Endothelial cell of umbilical vein (primary cell): ENCODE data around the gene SLC28A1. TPM values are rescaled to one million over a fixed set of nuclear protein-coding genes. Genes with fewer than 3 reads are reported as not detected.

Experiments
- BruUV-seq: library from RNA; stranded (reverse); fragments of 400-500 nt; replicated peaks from 2 replicates; lab custom pipeline; 2021; lab: Mats Ljungman, UMichigan
- CTCF ChIA-PET: fragments of 300-600, 350-600 bp; sonication (Branson Sonifier 250); formaldehyde crosslinking; loops from one replicate; lab custom pipeline; 2021; ENCODE audit warnings: antibody characterized with exemption, inconsistent platforms; lab: Charles Lee
- POLR2A ChIA-PET: fragments of 300-600, 350-600 bp; sonication (Branson Sonifier 250); formaldehyde crosslinking; loops from one replicate; lab custom pipeline; 2021; ENCODE audit warnings: antibody characterized with exemption, inconsistent platforms; lab: Charles Lee
- DNase-seq: peaks from one replicate; pipeline ENCODE4 v3.0.0-alpha.2; 2011; ENCODE audit warnings: low read depth, low spot score
- FAIRE-seq: peaks from 2 replicates; lab custom pipeline; 2011; peaks lifted over from hg19 to GRCh38; lab: Jason Lieb, UNC
- H2AFZ ChIP-seq: 2 replicates; pipeline ENCODE4 v1.6.0; 2012; ENCODE audit warnings: low read depth, low read length, control low read depth, inconsistent platforms
- H3K27ac ChIP-seq: 2 replicates; pipeline ENCODE4 v1.5.1; 2011; ENCODE audit warnings: low read depth, mild to moderate bottlenecking, control low read depth, low read length, moderate library complexity; ENCODE audit not compliant: insufficient read depth
- H3K27me3 ChIP-seq, 2 experiments: 2 replicates each; pipeline versions ENCODE4 v1.6.0 to v1.6.1; 2011; ENCODE audit warnings: low read length in 2 of 2, mixed read lengths in 1 of 2; ENCODE audit not compliant: control insufficient read depth in 2 of 2, insufficient read depth in 2 of 2
- H3K36me3 ChIP-seq, 2 experiments: 2 replicates in 1 of 2; 3 replicates in 1 of 2; pipeline ENCODE4 v1.5.1; 2011; ENCODE audit warnings: low read length in 2 of 2, mild to moderate bottlenecking in 1 of 2, moderate library complexity in 1 of 2; ENCODE audit not compliant: control insufficient read depth in 2 of 2, insufficient read depth in 2 of 2; ENCODE audit errors: extremely low read depth in 1 of 2
- H3K4me1 ChIP-seq: 3 replicates; pipeline ENCODE4 v1.5.1; 2011; ENCODE audit warnings: mild to moderate bottlenecking, low read length; ENCODE audit not compliant: control insufficient read depth, insufficient read depth; ENCODE audit errors: extremely low read depth
- H3K4me2 ChIP-seq: 2 replicates; pipeline ENCODE4 v1.6.1; 2011; ENCODE audit warnings: low read length, control low read depth, mixed read lengths; ENCODE audit not compliant: insufficient read depth
- H3K4me3 ChIP-seq, 3 experiments: fragments of 200-600 bp in 1 of 3; sonication (generic), shearing (Covaris generic) in 1 of 3; replicated peaks in 1 of 3; 2 replicates each; pipeline ENCODE4 v1.5.1; 2011 to 2016; ENCODE audit warnings: control low read depth in 3 of 3, low read length in 3 of 3, mild to moderate bottlenecking in 2 of 3, inconsistent platforms in 1 of 3, low read depth in 1 of 3, moderate library complexity in 1 of 3; ENCODE audit not compliant: insufficient read depth in 1 of 3
- H3K79me2 ChIP-seq: 2 replicates; pipeline ENCODE4 v1.6.0; 2012; ENCODE audit warnings: low read length, inconsistent platforms; ENCODE audit not compliant: control insufficient read depth, insufficient read depth
- H3K9ac ChIP-seq: replicated peaks from 2 replicates; pipeline ENCODE3; 2011; ENCODE audit warnings: low read length, control low read depth; ENCODE audit not compliant: insufficient read depth; ENCODE audit errors: extremely low read depth
- H3K9me1 ChIP-seq: replicated peaks from 3 replicates; pipeline ENCODE4 v1.6.0; 2011; ENCODE audit warnings: mild to moderate bottlenecking, low read length; ENCODE audit not compliant: control insufficient read depth, insufficient read depth; ENCODE audit errors: extremely low read depth
- H3K9me3 ChIP-seq: replicated peaks from 2 replicates; pipeline ENCODE4 v1.5.1; 2012; ENCODE audit warnings: low read length, inconsistent platforms; ENCODE audit not compliant: control insufficient read depth, insufficient read depth
- H4K20me1 ChIP-seq: replicated peaks from 2 replicates; pipeline ENCODE3; 2011; ENCODE audit warnings: mild to moderate bottlenecking, low read length; ENCODE audit not compliant: control insufficient read depth, insufficient read depth; ENCODE audit errors: extremely low read depth
- EZH2 ChIP-seq: IDR thresholded peaks from 2 replicates; pipeline ENCODE4 v1.6.1; 2012; ENCODE audit warnings: borderline replicate concordance, low read depth, mild to moderate bottlenecking, moderate library complexity, low read length, inconsistent platforms; ENCODE audit not compliant: severe bottlenecking
- FOS ChIP-seq: IDR thresholded peaks from 2 replicates; pipeline ENCODE4 v1.6.1; 2011; ENCODE audit warnings: mild to moderate bottlenecking, low read length, moderate library complexity, borderline replicate concordance; ENCODE audit not compliant: insufficient read depth
- JUN ChIP-seq: IDR thresholded peaks from 2 replicates; pipeline ENCODE4 v1.6.1; 2011; ENCODE audit warnings: borderline replicate concordance, low read depth; ENCODE audit not compliant: insufficient read length, insufficient read depth
- MYC ChIP-seq: IDR thresholded peaks from one replicate; pipeline ENCODE4 v1.6.1; 2011; ENCODE audit warnings: mild to moderate bottlenecking, low read depth, low read length
- POLR2AphosphoS5 ChIP-seq: IDR thresholded peaks from 2 replicates; pipeline ENCODE4 v1.6.1; 2012; ENCODE audit warnings: low read depth, mild to moderate bottlenecking, control low read depth, low read length, moderate library complexity; ENCODE audit not compliant: insufficient read depth
- dilution Hi-C: fragments of 300-500 bp; cut with MboI; formaldehyde crosslinking; loops from one replicate; pipeline ENCODE4 v1.15.0; 2019; ENCODE audit warnings: low sequenced_read_pairs; ENCODE audit not compliant: extremely low pct_ligation_motif_present
- intact Hi-C: fragments of 100-400 bp; cut with micrococcal nuclease; formaldehyde crosslinking; loops from one replicate; pipeline ENCODE4 v1.10.0; 2022
- polyA plus RNA-seq, 4 experiments: library from polyadenylated mRNA; depleted of rRNA in 3 of 4; stranded (reverse) in 3 of 4; unstranded in 1 of 4; fragments of >200 nt; gene quantifications; 2 replicates each; pipeline versions ENCODE4 v1.2.1 to v1.2.3, GENCODE V29; 2011 to 2012; ENCODE audit warnings: missing spikeins in 1 of 4
- total RNA-seq: library from RNA; stranded (reverse); gene quantifications from 2 replicates; pipeline ENCODE4 v1.2.3, GENCODE V29; 2021
- TF ChIP-seq, protein P1 (sequence below), 2 donors: IDR thresholded peaks; 1 replicate in 1 of 2; 2 replicates in 1 of 2; pipeline ENCODE4 v1.5.1; 2011; ENCODE audit warnings: low read length in 2 of 2, mild to moderate bottlenecking in 2 of 2, moderate library complexity in 2 of 2, control low read depth in 1 of 2, inconsistent platforms in 1 of 2, low read depth in 1 of 2; ENCODE audit not compliant: insufficient read depth in 1 of 2; ENCODE audit errors: extremely low read depth in 1 of 2
- TF ChIP-seq, protein P2 (sequence below): IDR thresholded peaks from 2 replicates; pipeline ENCODE4 v1.6.1; 2011; ENCODE audit not compliant: insufficient read depth, insufficient read length

Gene SLC28A1
- total and polyA plus RNA-seq, 2 donors (not counting 3 experiments of a cell fraction or from before 2014, with no cell fraction given) = not detected

DNA sequence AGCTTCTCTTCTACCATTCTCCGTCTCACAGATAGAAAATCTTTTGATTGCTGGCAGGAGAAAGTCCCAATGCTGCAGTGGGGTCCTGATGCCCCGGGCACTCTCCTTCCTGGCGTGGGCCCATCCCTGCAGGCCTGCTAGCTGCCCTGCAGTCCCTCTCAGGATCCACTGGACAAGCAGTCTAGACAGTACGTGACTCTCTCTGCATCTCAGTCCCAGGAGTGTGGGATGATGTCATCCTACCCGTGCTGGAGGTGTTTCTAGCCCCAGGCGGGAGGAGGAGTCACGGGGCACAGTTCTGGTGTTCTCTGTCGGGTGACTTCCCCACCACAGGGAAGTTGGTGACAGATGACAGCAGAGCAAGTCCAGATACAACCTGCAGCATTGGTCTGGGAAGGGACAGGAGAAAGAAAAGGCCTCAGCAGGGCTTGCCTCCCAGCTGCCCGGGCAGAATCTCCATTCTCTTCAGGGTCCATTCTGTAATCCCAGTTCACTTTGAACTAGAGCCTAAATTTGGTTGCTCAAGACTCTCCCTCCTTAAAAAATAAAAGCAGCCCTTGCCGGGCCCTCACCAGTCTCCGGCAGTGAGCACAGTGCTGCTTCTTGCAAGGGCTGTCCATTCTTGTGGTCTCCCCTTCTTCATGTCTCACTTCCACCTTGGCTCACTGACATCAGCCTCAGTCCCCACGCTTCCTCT is 30.6 kb downstream of the SLC28A1 start:
- Histone ChIP-seq H3K4me1 (peaks cover 34% of the 10 kb centered on the region), H2AFZ (peak overlapping the region; percentile 6), H3K9me1 (no peaks in the 10 kb centered on the region), H3K27ac (no peak overlapping the region), H3K36me3 (no peaks in the 10 kb centered on the region), H3K27me3 (no peaks in the 10 kb centered on the region), H3K4me3 (no peak overlapping the region), H3K9me3 (no peaks in the 10 kb centered on the region), H4K20me1 (no peaks in the 10 kb centered on the region), H3K4me2 (no peak overlapping the region), H3K9ac (no peak overlapping the region), H3K79me2 (no peaks in the 10 kb centered on the region)
- DNase-seq (peak; percentile 38), FAIRE-seq (peak; percentile 81)
- ChIA-PET POLR2A (no interaction called here), CTCF (interaction anchor here (0.6 to 2.1 kb wide), 5 partner anchors 11 to 81 kb away, joined by 3 to 8 read pairs (median 5); no protein-coding TSS in a partner anchor)
- dilution Hi-C loops (no loop called here), intact Hi-C loops (loop anchor here (5.0 kb wide), 1 partner anchor 38 kb away; no protein-coding TSS in a partner anchor)
- TF ChIP-seq EZH2 (no peak), JUN (peak; percentile 32)
- BruUV-seq = no TSS peak

DNA sequence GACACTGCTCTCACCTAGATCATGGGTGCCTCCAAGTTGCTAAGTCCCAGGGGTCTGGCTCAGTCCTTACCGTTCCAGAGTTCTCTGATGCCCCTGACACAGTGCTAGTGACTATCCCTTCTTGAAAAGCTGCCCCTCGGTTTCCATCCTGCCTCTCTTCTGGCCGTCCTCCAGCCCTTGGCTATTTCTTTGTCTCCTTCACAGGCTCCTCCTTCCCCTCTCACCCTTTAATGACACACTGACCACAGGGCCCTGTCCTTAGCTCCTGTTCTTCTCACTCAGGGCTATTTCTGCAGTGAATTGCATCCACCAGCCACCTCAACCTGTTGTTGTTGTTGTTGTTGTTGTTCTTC is 31.1 kb downstream of the SLC28A1 start:
- Histone ChIP-seq H3K36me3 (no peaks in the 10 kb centered on the region), H3K27ac (no peak overlapping the region), H3K9me3 (no peaks in the 10 kb centered on the region), H3K9me1 (no peaks in the 10 kb centered on the region), H3K4me2 (no peak overlapping the region), H3K9ac (no peak overlapping the region), H4K20me1 (no peaks in the 10 kb centered on the region), H3K4me1 (peaks cover 34% of the 10 kb centered on the region), H2AFZ (no peak overlapping the region), H3K27me3 (no peaks in the 10 kb centered on the region), H3K4me3 (no peak overlapping the region), H3K79me2 (no peaks in the 10 kb centered on the region)
- DNase-seq = no peak
- ChIA-PET POLR2A (no interaction called here), CTCF (interaction anchor here (0.6 to 2.1 kb wide), 4 partner anchors 11 to 82 kb away, joined by 3 to 8 read pairs (median 5); no protein-coding TSS in a partner anchor)
- intact Hi-C loops = no loop called here
- no TSS peak for BruUV-seq
- no peak for FAIRE-seq
- dilution Hi-C loops = no loop called here
- TF ChIP-seq POLR2AphosphoS5 (no peak), FOS (no peak), MYC (no peak)
- TF ChIP-seq, protein P1, sequence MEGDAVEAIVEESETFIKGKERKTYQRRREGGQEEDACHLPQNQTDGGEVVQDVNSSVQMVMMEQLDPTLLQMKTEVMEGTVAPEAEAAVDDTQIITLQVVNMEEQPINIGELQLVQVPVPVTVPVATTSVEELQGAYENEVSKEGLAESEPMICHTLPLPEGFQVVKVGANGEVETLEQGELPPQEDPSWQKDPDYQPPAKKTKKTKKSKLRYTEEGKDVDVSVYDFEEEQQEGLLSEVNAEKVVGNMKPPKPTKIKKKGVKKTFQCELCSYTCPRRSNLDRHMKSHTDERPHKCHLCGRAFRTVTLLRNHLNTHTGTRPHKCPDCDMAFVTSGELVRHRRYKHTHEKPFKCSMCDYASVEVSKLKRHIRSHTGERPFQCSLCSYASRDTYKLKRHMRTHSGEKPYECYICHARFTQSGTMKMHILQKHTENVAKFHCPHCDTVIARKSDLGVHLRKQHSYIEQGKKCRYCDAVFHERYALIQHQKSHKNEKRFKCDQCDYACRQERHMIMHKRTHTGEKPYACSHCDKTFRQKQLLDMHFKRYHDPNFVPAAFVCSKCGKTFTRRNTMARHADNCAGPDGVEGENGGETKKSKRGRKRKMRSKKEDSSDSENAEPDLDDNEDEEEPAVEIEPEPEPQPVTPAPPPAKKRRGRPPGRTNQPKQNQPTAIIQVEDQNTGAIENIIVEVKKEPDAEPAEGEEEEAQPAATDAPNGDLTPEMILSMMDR (IDR thresholded peaks at IDR 0.05; ENCODE audit: extremely low read depth in 1 of 2, insufficient read depth in 1 of 2, low read depth in 1 of 2, low read length in 2 of 2) = no peak
- TF ChIP-seq, protein P2, sequence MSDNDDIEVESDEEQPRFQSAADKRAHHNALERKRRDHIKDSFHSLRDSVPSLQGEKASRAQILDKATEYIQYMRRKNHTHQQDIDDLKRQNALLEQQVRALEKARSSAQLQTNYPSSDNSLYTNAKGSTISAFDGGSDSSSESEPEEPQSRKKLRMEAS = no peak
